IMR-90 (cell line): ENCODE data around the gene JKAMP. TPM values are rescaled to one million over a fixed set of nuclear protein-coding genes. Genes with fewer than 3 reads are reported as not detected.

Experiments used
- polyA plus RNA-seq, 3 experiments: library from polyadenylated mRNA; depleted of rRNA; stranded (reverse); fragments of >200 nt; gene quantifications; 2 replicates each; pipeline ENCODE4 v1.2.3, GENCODE V29; 2012; ENCODE audit warnings: low replicate concordance in 1 of 3
- total RNA-seq: library from RNA; depleted of rRNA; stranded (reverse); fragments of >200 nt; gene quantifications from 2 replicates; pipeline ENCODE4 v1.2.3, GENCODE V29; 2012; rRNA removed

The JKAMP gene
- total and polyA plus RNA-seq, 2 of the 4 experiments (the other 2 are of a cell fraction), result 62.2 to 101 TPM

Other genes starting within 250 kb of the JKAMP start
- 1.3 and 1.7 TPM in 2 replicates for gene GPR135, start 19.1 kb upstream of the JKAMP start, total RNA-seq
- gene GPR135, start 19.1 kb upstream of the JKAMP start, polyA plus RNA-seq (2012; rRNA removed), result 1.9 and 2.4 TPM in 2 replicates
- gene L3HYPDH, start 109 bp upstream of the JKAMP start, total RNA-seq, result 40.9 and 54.7 TPM in 2 replicates
- 45.3 and 49.1 TPM in 2 replicates for gene L3HYPDH, start 109 bp upstream of the JKAMP start, polyA plus RNA-seq (2012; rRNA removed)
- not detected in 2 replicates for gene CCDC175, start 92.3 kb downstream of the JKAMP start, total RNA-seq
- gene CCDC175, start 92.3 kb downstream of the JKAMP start, polyA plus RNA-seq (2012; rRNA removed), result not detected in 2 replicates